ENCODE measurements around the gene ZNF22. TPM values are rescaled to one million over a fixed set of nuclear protein-coding genes. Genes with fewer than 3 reads are reported as not detected.

Gene ZNF22
- total RNA-seq, 1 experiment from 2014 or later: 14.6 TPM

DNA sequence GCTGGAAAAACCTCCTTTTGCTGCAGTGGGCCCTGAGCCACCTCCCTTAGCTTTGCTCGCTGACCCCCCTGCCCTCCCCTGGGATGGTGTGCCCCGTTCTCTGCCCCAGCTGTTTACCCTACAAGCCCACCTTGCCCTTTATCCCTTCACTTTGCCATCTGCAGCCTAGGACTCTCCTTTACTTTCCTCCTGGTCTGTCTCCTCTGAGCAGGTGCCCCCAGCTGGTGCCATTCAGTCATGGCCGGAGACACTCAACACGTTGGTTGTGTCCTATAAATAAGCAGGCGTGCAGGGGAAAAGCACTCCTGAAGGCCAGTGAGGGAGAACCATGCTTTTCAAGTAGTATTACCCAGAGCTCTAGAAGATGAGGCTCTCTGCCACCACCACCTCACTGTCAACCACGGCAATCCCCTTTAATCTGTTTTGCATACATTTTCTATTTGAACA, 35.0 kb upstream of the ZNF22 start:
- in situ Hi-C loops (cut with HindIII; ENCODE audit: low pct_unique_long_range_greater_than_20kb, low sequenced_read_pairs) (no loop called here), intact Hi-C loops (cut with micrococcal nuclease; ENCODE audit: unreplicated experiment) (no loop called here)
- no TSS peak for BruUV-seq (replicated peaks)
- ChIA-PET CTCF (no interaction called here), POLR2A (interaction anchor here (0.5 kb wide), 1 partner anchor 10 kb away, joined by 4 read pairs; no protein-coding TSS in a partner anchor)
- H3K36me3 ChIP-seq (ENCODE audit: control insufficient read depth, insufficient read depth, low read length): no peaks in the 10 kb centered on the region
- ATAC-seq: no peak
- no peak overlapping the region for H3K4me3 ChIP-seq (ENCODE audit: low read depth in 2 of 2, low read length in 2 of 2)
- H3K4me1 ChIP-seq (ENCODE audit: control insufficient read depth, insufficient read depth, low read length): peaks cover 44% of the 10 kb centered on the region
- DNase-seq (ENCODE audit: low read depth, low spot score): no peak
- H3K27ac ChIP-seq (ENCODE audit: low read length): peak overlapping the region; percentile 70
- no peaks in the 10 kb centered on the region for H3K27me3 ChIP-seq (ENCODE audit: control insufficient read depth, insufficient read depth, low read length)
- no peaks in the 10 kb centered on the region for H3K9me3 ChIP-seq (ENCODE audit: control insufficient read depth, insufficient read depth, low read depth, low read length)
- TF ChIP-seq TCF7L2 (IDR thresholded peaks at IDR 0.05; ENCODE audit: low read depth, low read length): no peak

DNA sequence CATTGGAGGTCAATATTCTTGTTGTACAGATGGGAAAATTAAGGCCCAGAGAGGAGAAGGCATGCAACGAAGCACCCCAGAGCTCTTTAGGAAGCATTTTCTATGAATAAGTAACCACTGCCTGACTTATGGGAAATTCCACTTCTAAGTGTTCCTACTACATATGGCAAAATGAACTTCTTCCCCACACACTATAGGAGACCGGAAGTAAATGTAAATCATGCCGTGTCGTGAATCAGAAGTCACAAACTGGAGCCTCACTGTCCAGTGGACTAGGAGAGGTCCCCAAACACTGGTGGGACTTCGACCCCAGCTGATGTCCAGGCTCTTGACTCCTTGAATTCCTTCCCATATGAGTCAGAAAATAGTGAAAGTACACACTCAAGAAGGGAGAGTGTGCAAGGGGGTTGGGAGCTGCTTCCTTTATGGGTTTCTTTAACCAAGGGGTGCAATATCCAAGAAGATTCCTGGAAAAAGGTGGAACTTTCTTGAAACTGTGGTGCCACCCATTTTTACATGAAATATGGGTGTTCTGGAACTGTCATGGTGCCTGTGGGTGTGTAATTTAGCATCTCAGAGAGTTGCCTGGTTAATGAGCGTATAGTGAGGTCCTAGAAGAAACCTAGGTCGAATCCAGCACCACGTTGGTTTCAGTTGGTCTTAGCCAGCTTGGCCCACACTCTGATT, 34.5 kb upstream of the ZNF22 start:
- H3K4me3 ChIP-seq (ENCODE audit: low read depth in 2 of 2, low read length in 2 of 2): 0 out of 4 replicates have a peak overlapping the region, but pooled peaks of 1 of the 2 experiments have one; percentile 2
- in situ Hi-C loops (cut with HindIII; ENCODE audit: low pct_unique_long_range_greater_than_20kb, low sequenced_read_pairs): no loop called here

More for the DNA sequence above, 34.5 kb upstream of the ZNF22 start:
- TF ChIP-seq SIN3A (IDR thresholded peaks at IDR 0.05; ENCODE audit: borderline replicate concordance, insufficient read depth, low read depth, low read length): no peak
- TF ChIP-seq, protein P1, sequence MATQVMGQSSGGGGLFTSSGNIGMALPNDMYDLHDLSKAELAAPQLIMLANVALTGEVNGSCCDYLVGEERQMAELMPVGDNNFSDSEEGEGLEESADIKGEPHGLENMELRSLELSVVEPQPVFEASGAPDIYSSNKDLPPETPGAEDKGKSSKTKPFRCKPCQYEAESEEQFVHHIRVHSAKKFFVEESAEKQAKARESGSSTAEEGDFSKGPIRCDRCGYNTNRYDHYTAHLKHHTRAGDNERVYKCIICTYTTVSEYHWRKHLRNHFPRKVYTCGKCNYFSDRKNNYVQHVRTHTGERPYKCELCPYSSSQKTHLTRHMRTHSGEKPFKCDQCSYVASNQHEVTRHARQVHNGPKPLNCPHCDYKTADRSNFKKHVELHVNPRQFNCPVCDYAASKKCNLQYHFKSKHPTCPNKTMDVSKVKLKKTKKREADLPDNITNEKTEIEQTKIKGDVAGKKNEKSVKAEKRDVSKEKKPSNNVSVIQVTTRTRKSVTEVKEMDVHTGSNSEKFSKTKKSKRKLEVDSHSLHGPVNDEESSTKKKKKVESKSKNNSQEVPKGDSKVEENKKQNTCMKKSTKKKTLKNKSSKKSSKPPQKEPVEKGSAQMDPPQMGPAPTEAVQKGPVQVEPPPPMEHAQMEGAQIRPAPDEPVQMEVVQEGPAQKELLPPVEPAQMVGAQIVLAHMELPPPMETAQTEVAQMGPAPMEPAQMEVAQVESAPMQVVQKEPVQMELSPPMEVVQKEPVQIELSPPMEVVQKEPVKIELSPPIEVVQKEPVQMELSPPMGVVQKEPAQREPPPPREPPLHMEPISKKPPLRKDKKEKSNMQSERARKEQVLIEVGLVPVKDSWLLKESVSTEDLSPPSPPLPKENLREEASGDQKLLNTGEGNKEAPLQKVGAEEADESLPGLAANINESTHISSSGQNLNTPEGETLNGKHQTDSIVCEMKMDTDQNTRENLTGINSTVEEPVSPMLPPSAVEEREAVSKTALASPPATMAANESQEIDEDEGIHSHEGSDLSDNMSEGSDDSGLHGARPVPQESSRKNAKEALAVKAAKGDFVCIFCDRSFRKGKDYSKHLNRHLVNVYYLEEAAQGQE (IDR thresholded peaks at IDR 0.05; ENCODE audit: insufficient read depth in 1 of 2, low read depth in 2 of 2, low read length in 1 of 2): no peak
- TF ChIP-seq, protein P2, sequence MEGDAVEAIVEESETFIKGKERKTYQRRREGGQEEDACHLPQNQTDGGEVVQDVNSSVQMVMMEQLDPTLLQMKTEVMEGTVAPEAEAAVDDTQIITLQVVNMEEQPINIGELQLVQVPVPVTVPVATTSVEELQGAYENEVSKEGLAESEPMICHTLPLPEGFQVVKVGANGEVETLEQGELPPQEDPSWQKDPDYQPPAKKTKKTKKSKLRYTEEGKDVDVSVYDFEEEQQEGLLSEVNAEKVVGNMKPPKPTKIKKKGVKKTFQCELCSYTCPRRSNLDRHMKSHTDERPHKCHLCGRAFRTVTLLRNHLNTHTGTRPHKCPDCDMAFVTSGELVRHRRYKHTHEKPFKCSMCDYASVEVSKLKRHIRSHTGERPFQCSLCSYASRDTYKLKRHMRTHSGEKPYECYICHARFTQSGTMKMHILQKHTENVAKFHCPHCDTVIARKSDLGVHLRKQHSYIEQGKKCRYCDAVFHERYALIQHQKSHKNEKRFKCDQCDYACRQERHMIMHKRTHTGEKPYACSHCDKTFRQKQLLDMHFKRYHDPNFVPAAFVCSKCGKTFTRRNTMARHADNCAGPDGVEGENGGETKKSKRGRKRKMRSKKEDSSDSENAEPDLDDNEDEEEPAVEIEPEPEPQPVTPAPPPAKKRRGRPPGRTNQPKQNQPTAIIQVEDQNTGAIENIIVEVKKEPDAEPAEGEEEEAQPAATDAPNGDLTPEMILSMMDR (IDR thresholded peaks at IDR 0.05): no peak
- no peak for TF ChIP-seq TCF7L2 (IDR thresholded peaks at IDR 0.05; ENCODE audit: low read depth, low read length)
- TF ChIP-seq POLR2AphosphoS5 (IDR thresholded peaks at IDR 0.05; ENCODE audit: low read depth, low read length): no peak
- CTCF ChIA-PET: interaction anchor here (0.6 to 1.1 kb wide), 2 partner anchors 14 to 595 kb away, joined by 4 to 5 read pairs; no protein-coding TSS in a partner anchor
- no TSS peak for BruUV-seq (replicated peaks)
- ATAC-seq (no peak), DNase-seq (ENCODE audit: low read depth, low spot score) (no peak)
- POLR2A ChIA-PET: interaction anchor here (0.5 kb wide), 1 partner anchor 23 kb away, joined by 3 read pairs; no protein-coding TSS in a partner anchor
- intact Hi-C loops (cut with micrococcal nuclease; ENCODE audit: unreplicated experiment): no loop called here
- peaks cover 38% of the 10 kb centered on the region for H3K4me1 ChIP-seq (ENCODE audit: control insufficient read depth, insufficient read depth, low read length)
- H3K36me3 ChIP-seq (ENCODE audit: control insufficient read depth, insufficient read depth, low read length): no peaks in the 10 kb centered on the region
- H3K27me3 ChIP-seq (ENCODE audit: control insufficient read depth, insufficient read depth, low read length): no peaks in the 10 kb centered on the region
- H3K27ac ChIP-seq (ENCODE audit: low read length): peak overlapping the region; percentile 70
- no peaks in the 10 kb centered on the region for H3K9me3 ChIP-seq (ENCODE audit: control insufficient read depth, insufficient read depth, low read depth, low read length)
